DND-41 (cell line): Measurements from ENCODE around the gene TSPAN2.

Experiments
- ATAC-seq: fragments of 200-7000 bp; cut with Tn5 transposase; 3 replicates; pipeline ENCODE4 v1.9.1; 2021; ENCODE audit warnings: low read depth; ENCODE audit not compliant: insufficient read depth
- DNase-seq: peaks from one replicate; pipeline ENCODE4 v3.0.0-alpha.2; 2020
- H2AFZ ChIP-seq: 2 replicates; pipeline ENCODE4 v1.6.0; 2012; ENCODE audit warnings: low read depth, low read length
- H3K27ac ChIP-seq: 2 replicates; pipeline ENCODE4 v1.5.1; 2012; ENCODE audit warnings: low read length, inconsistent platforms
- H3K27me3 ChIP-seq: fragments of 200-600 bp; sonication (generic); 2 replicates; pipeline ENCODE4 v1.6.0; 2012; ENCODE audit warnings: low read length, mild to moderate bottlenecking, inconsistent platforms; ENCODE audit not compliant: insufficient read depth, poor library complexity
- H3K36me3 ChIP-seq: 2 replicates; pipeline ENCODE4 v1.5.1; 2012; ENCODE audit warnings: low read length, inconsistent platforms; ENCODE audit not compliant: insufficient read depth
- H3K4me1 ChIP-seq: 2 replicates; pipeline ENCODE4 v1.5.1; 2012; ENCODE audit warnings: mild to moderate bottlenecking, low read length; ENCODE audit not compliant: insufficient read depth
- H3K4me2 ChIP-seq: 2 replicates; pipeline ENCODE4 v1.6.0; 2012; ENCODE audit warnings: mild to moderate bottlenecking, moderate library complexity, low read length, inconsistent platforms; ENCODE audit not compliant: insufficient read depth
- H3K4me3 ChIP-seq, 2 experiments: fragments of 200-600 bp in 1 of 2; shearing (Covaris generic) in 1 of 2; 2 replicates each; pipeline ENCODE4 v1.5.1; 2012 to 2016; ENCODE audit warnings: inconsistent platforms in 2 of 2, low read length in 2 of 2, mild to moderate bottlenecking in 2 of 2, low read depth in 1 of 2, moderate library complexity in 1 of 2
- H3K79me2 ChIP-seq: 2 replicates; pipeline ENCODE4 v1.6.0; 2012; ENCODE audit warnings: low read length, inconsistent platforms; ENCODE audit not compliant: insufficient read depth
- H3K9ac ChIP-seq: 2 replicates; pipeline ENCODE4 v1.6.0; 2012; ENCODE audit warnings: low read depth, mild to moderate bottlenecking, inconsistent platforms, low read length, moderate library complexity
- H3K9me3 ChIP-seq: 2 replicates; pipeline ENCODE4 v1.5.1; 2012; ENCODE audit warnings: low read length, moderate library complexity, mild to moderate bottlenecking, inconsistent platforms; ENCODE audit not compliant: insufficient read depth, severe bottlenecking
- H4K20me1 ChIP-seq: 2 replicates; pipeline ENCODE4 v1.6.0; 2012; ENCODE audit warnings: low read length; ENCODE audit not compliant: insufficient read depth
- CTCF ChIP-seq: IDR thresholded peaks from 2 replicates; pipeline ENCODE4 v1.5.1; 2012; ENCODE audit warnings: borderline replicate concordance, low read length, moderate library complexity, mild to moderate bottlenecking; ENCODE audit not compliant: poor library complexity, severe bottlenecking; ENCODE audit errors: extremely low read depth
- EZH2 ChIP-seq: IDR thresholded peaks from 3 replicates; pipeline ENCODE4 v1.6.1; 2012; ENCODE audit warnings: borderline replicate concordance, low read depth, mild to moderate bottlenecking, moderate library complexity, low read length, inconsistent platforms; ENCODE audit not compliant: severe bottlenecking

Gene TSPAN2

GRCh38 chr1:115090956-115091355, 1.7 kb upstream of the TSPAN2 start:
- Histone ChIP-seq H3K79me2 (no peaks in the 10 kb centered on the region), H3K9ac (no peak overlapping the region), H3K9me3 (no peaks in the 10 kb centered on the region), H3K4me3 (no peak overlapping the region), H3K4me2 (no peak overlapping the region), H3K27me3 (no peaks in the 10 kb centered on the region), H3K4me1 (no peaks in the 10 kb centered on the region), H3K27ac (no peak overlapping the region), H4K20me1 (no peaks in the 10 kb centered on the region), H2AFZ (no peak overlapping the region), H3K36me3 (no peaks in the 10 kb centered on the region)
- TF ChIP-seq EZH2 (no peak), CTCF (no peak)
- DNase-seq (no peak), ATAC-seq (no peak)

DNA sequence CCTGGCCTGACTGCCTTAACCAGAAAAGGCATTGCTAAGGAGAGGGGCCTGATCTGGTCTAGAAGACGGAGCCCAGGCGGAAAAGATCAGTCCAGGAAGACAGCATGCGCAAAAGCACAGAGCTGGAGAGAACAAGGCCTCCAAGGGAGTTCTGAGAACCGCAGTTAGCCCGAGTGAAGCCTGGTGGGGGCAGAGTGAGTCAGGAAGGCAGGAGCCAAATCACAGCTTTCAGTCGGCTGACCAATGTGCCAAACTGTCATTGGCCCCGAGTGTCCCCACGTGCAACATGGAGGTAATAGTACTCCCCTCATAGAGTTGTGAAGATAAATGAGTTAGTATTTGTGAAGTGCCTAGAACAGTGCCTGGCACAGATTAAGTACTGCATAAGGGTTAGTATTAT, 1.2 kb upstream of the TSPAN2 start:
- Histone ChIP-seq H3K79me2 (no peaks in the 10 kb centered on the region), H2AFZ (no peak overlapping the region), H3K9ac (no peak overlapping the region), H3K4me1 (no peaks in the 10 kb centered on the region), H3K9me3 (no peaks in the 10 kb centered on the region), H4K20me1 (no peaks in the 10 kb centered on the region), H3K4me3 (no peak overlapping the region), H3K27me3 (no peaks in the 10 kb centered on the region), H3K36me3 (no peaks in the 10 kb centered on the region), H3K27ac (no peak overlapping the region), H3K4me2 (no peak overlapping the region)
- no peak for DNase-seq
- TF ChIP-seq CTCF = no peak
- TF ChIP-seq EZH2 = no peak
- no peak for ATAC-seq

GRCh38 chr1:115090186-115090490, 835 bp upstream of the TSPAN2 start:
- TF ChIP-seq EZH2 = no peak
- no peak for TF ChIP-seq CTCF
- no peak overlapping the region for H3K9ac ChIP-seq
- H3K27ac ChIP-seq = no peak overlapping the region
- H3K9me3 ChIP-seq = no peaks in the 10 kb centered on the region
- H3K4me3 ChIP-seq = no peak overlapping the region
- H3K4me1 ChIP-seq = no peaks in the 10 kb centered on the region
- no peak overlapping the region for H3K4me2 ChIP-seq
- no peaks in the 10 kb centered on the region for H3K27me3 ChIP-seq
- no peaks in the 10 kb centered on the region for H4K20me1 ChIP-seq
- H3K79me2 ChIP-seq = no peaks in the 10 kb centered on the region
- no peaks in the 10 kb centered on the region for H3K36me3 ChIP-seq
- ATAC-seq (no peak), DNase-seq (no peak)
- H2AFZ ChIP-seq = no peak overlapping the region

DNA sequence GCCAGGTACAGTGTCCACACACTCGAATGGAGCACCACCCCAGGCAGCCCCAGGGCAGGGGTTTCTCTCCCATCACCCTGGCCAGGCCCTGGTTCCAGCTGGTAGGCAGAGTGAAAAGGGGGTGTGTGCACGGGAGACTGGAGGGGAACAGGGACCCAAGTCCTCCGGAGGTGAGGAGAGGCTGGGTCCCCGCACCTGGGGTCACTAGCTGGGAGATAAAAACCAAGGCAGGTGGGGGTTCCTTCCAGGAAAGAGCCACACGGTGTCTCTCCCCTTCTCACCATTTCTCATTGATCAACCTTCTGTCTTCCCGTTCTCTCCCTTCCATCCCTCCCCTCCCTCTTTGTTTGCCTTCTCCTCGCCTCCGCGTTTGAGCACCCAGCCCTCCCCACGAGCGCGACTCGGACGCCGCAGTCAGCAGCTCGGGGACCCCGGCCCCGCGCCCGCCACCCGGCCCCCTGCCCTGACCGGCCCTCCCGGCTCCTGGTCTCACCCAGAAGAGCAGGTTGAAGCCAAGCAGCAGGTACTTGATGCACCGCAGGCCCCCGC, 358 bp downstream of the TSPAN2 start:
- no peaks in the 10 kb centered on the region for H3K79me2 ChIP-seq
- DNase-seq (no peak), ATAC-seq (no peak)
- H3K27ac ChIP-seq = no peak overlapping the region
- no peaks in the 10 kb centered on the region for H3K27me3 ChIP-seq
- no peaks in the 10 kb centered on the region for H4K20me1 ChIP-seq
- H3K9me3 ChIP-seq = no peaks in the 10 kb centered on the region
- no peak overlapping the region for H3K4me3 ChIP-seq
- no peak overlapping the region for H3K9ac ChIP-seq
- TF ChIP-seq CTCF (no peak), EZH2 (no peak)
- H3K4me1 ChIP-seq = no peaks in the 10 kb centered on the region
- no peaks in the 10 kb centered on the region for H3K36me3 ChIP-seq
- H3K4me2 ChIP-seq = no peak overlapping the region
- no peak overlapping the region for H2AFZ ChIP-seq
